Effector memory CD8-positive, alpha-beta T cell (primary cell): ENCODE results near the gene RNASE13.

ENCODE experiments used
- ATAC-seq: fragments of 150-1000 bp; cut with Tn5 transposase; replicated peaks from 2 replicates; pipeline ENCODE4 v1.10.0; 2021; ENCODE audit warnings: mild to moderate bottlenecking, moderate library complexity
- DNase-seq, 3 experiments: peaks; one replicate each; pipeline ENCODE4 v3.0.0; 2021
- H3K27ac Mint-ChIP-seq, 2 donors: one replicate each; pipeline ENCODE4 v1.8.0; 2022; ENCODE audit warnings: mild to moderate bottlenecking in 2 of 2, mixed read lengths in 2 of 2, moderate library complexity in 2 of 2
- H3K27me3 Mint-ChIP-seq, 2 donors: one replicate each; pipeline ENCODE4 v1.8.0; 2022; ENCODE audit warnings: mixed read lengths in 2 of 2
- H3K36me3 Mint-ChIP-seq: one replicate; pipeline ENCODE4 v1.8.0; 2022; ENCODE audit warnings: mild to moderate bottlenecking, moderate library complexity, mixed read lengths; ENCODE audit not compliant: insufficient read depth
- H3K4me1 Mint-ChIP-seq, 2 donors: one replicate each; pipeline ENCODE4 v1.8.0; 2022; ENCODE audit warnings: low read depth in 2 of 2, mixed read lengths in 2 of 2
- H3K4me3 Mint-ChIP-seq, 2 donors: one replicate each; pipeline ENCODE4 v1.8.0; 2022; ENCODE audit warnings: mild to moderate bottlenecking in 2 of 2, mixed read lengths in 2 of 2, moderate library complexity in 2 of 2
- H3K9me3 Mint-ChIP-seq, 2 donors: one replicate each; pipeline ENCODE4 v1.8.0; 2022; ENCODE audit warnings: mixed read lengths in 2 of 2
- total RNA-seq, 9 experiments: gene quantifications; one replicate each; lab custom pipeline; 2026; lab: John Stamatoyannopoulos, UW

The RNASE13 gene
- total RNA-seq = 0 to 0.11 (median 0) reads per million in 9 experiments

- H3K4me3 Mint-ChIP-seq = no peak within 1 kb of the TSS
- no peak for ATAC-seq
- no peaks in the 10 kb centered on the region for H3K4me1 Mint-ChIP-seq
- H3K9me3 Mint-ChIP-seq = no peaks in the 10 kb centered on the region
- no peak within 1 kb of the TSS for H3K27ac Mint-ChIP-seq
- no peak for DNase-seq
- no peaks in the 10 kb centered on the region for H3K36me3 Mint-ChIP-seq
- H3K27me3 Mint-ChIP-seq = peaks cover 30 to 34% of the 10 kb centered on the region in 2 donors
These were observed at the start of gene RNASE13 for GRCh38 chr14:21034707-21035106. TSS of gene RNASE13 (minus strand) at chr14:21034807. CDS start at chr14:21034288, 519 bp downstream.

- Mint-ChIP-seq H3K9me3 (no peaks in the 10 kb centered on the region), H3K4me3 (no peak overlapping the region), H3K27ac (peak overlapping the region in 1 of 2 donors; percentile 72), H3K27me3 (peaks cover 0 to 11% of the 10 kb centered on the region in 2 donors), H3K36me3 (peaks cover 18% of the 10 kb centered on the region), H3K4me1 (peaks cover 12 to 18% of the 10 kb centered on the region in 2 donors)
- DNase-seq (no peak), ATAC-seq (no peak)
These were observed 49.8 kb upstream of the RNASE13 start for GRCh38 chr14:21084396-21084795.

GRCh38 chr14:21083565-21084325 is 49.1 kb upstream of the RNASE13 start:
- Mint-ChIP-seq H3K9me3 (no peaks in the 10 kb centered on the region), H3K27ac (peak overlapping the region; percentile 72 to 78), H3K36me3 (peaks cover 18% of the 10 kb centered on the region), H3K4me3 (no peak overlapping the region), H3K4me1 (peaks cover 12 to 13% of the 10 kb centered on the region in 2 donors), H3K27me3 (peaks cover 0 to 14% of the 10 kb centered on the region in 2 donors)
- DNase-seq = no peak
- no peak for ATAC-seq

GRCh38 chr14:21081521-21082142 is 47.0 kb upstream of the RNASE13 start:
- Mint-ChIP-seq H3K36me3 (peaks cover 4% of the 10 kb centered on the region), H3K4me3 (no peak overlapping the region), H3K27ac (no peak overlapping the region), H3K9me3 (no peaks in the 10 kb centered on the region), H3K4me1 (peaks cover 3% of the 10 kb centered on the region in 2 donors), H3K27me3 (peaks cover 0 to 26% of the 10 kb centered on the region in 2 donors)
- ATAC-seq (no peak), DNase-seq (no peak)

GRCh38 chr14:21078726-21079125 is 44.1 kb upstream of the RNASE13 start:
- Mint-ChIP-seq H3K27me3 (peaks cover 7 to 37% of the 10 kb centered on the region in 2 donors), H3K36me3 (no peaks in the 10 kb centered on the region), H3K9me3 (no peaks in the 10 kb centered on the region), H3K27ac (peak overlapping the region in 1 of 2 donors; percentile 21), H3K4me1 (no peaks in the 10 kb centered on the region), H3K4me3 (no peak overlapping the region)
- DNase-seq (no peak), ATAC-seq (no peak)

- ATAC-seq = no peak
- Mint-ChIP-seq H3K4me1 (no peaks in the 10 kb centered on the region), H3K36me3 (no peaks in the 10 kb centered on the region), H3K9me3 (no peaks in the 10 kb centered on the region), H3K27ac (no peak overlapping the region), H3K4me3 (no peak overlapping the region), H3K27me3 (peaks cover 12 to 42% of the 10 kb centered on the region in 2 donors)
- DNase-seq = no peak
These were observed 43.7 kb upstream of the RNASE13 start for GRCh38 chr14:21078287-21078686.

GRCh38 chr14:21077672-21078071 is 43.1 kb upstream of the RNASE13 start:
- ATAC-seq (no peak), DNase-seq (no peak)
- Mint-ChIP-seq H3K27ac (no peak overlapping the region), H3K9me3 (no peaks in the 10 kb centered on the region), H3K27me3 (peaks cover 18 to 48% of the 10 kb centered on the region in 2 donors), H3K36me3 (peaks cover under 1% of the 10 kb centered on the region), H3K4me3 (no peak overlapping the region), H3K4me1 (no peaks in the 10 kb centered on the region)

- Mint-ChIP-seq H3K27ac (peak overlapping the region in 1 of 2 donors; percentile 3), H3K27me3 (peaks cover 34 to 66% of the 10 kb centered on the region in 2 donors), H3K9me3 (no peaks in the 10 kb centered on the region), H3K36me3 (peaks cover 3% of the 10 kb centered on the region), H3K4me3 (no peak overlapping the region), H3K4me1 (peaks cover 9 to 12% of the 10 kb centered on the region in 2 donors)
- ATAC-seq (no peak), DNase-seq (no peak)
These were observed 41.3 kb upstream of the RNASE13 start for GRCh38 chr14:21075719-21076437.

- H3K27me3 Mint-ChIP-seq = peaks cover 43 to 66% of the 10 kb centered on the region in 2 donors
- H3K27ac Mint-ChIP-seq = no peak overlapping the region
- peaks cover 5% of the 10 kb centered on the region for H3K36me3 Mint-ChIP-seq
- peaks cover 16 to 21% of the 10 kb centered on the region in 2 donors for H3K4me1 Mint-ChIP-seq
- H3K9me3 Mint-ChIP-seq = no peaks in the 10 kb centered on the region
- H3K4me3 Mint-ChIP-seq = no peak overlapping the region
- DNase-seq (no peak), ATAC-seq (no peak)
These were observed 40.0 kb upstream of the RNASE13 start for GRCh38 chr14:21074398-21075272.

- H3K9me3 Mint-ChIP-seq = no peaks in the 10 kb centered on the region
- H3K27me3 Mint-ChIP-seq = peaks cover 50 to 71% of the 10 kb centered on the region in 2 donors
- DNase-seq = no peak
- no peak overlapping the region for H3K4me3 Mint-ChIP-seq
- peaks cover 22 to 29% of the 10 kb centered on the region in 2 donors for H3K4me1 Mint-ChIP-seq
- H3K27ac Mint-ChIP-seq = no peak overlapping the region
- peaks cover 7% of the 10 kb centered on the region for H3K36me3 Mint-ChIP-seq
- ATAC-seq = no peak
These were observed 39.3 kb upstream of the RNASE13 start for GRCh38 chr14:21073921-21074320.

- peaks cover 11% of the 10 kb centered on the region for H3K36me3 Mint-ChIP-seq
- no peak for ATAC-seq
- H3K27ac Mint-ChIP-seq = no peak overlapping the region
- H3K4me3 Mint-ChIP-seq = peak overlapping the region; percentile 85
- peaks cover 58 to 71% of the 10 kb centered on the region in 2 donors for H3K27me3 Mint-ChIP-seq
- no peaks in the 10 kb centered on the region for H3K9me3 Mint-ChIP-seq
- peaks cover 28 to 34% of the 10 kb centered on the region in 2 donors for H3K4me1 Mint-ChIP-seq
- DNase-seq = no peak
These were observed 38.3 kb upstream of the RNASE13 start for GRCh38 chr14:21072781-21073339.

- Mint-ChIP-seq H3K9me3 (no peaks in the 10 kb centered on the region), H3K4me3 (peak overlapping the region; percentile 85), H3K27me3 (peaks cover 66 to 76% of the 10 kb centered on the region in 2 donors), H3K27ac (peak overlapping the region in 1 of 2 donors; percentile 86), H3K36me3 (peaks cover 11% of the 10 kb centered on the region), H3K4me1 (peaks cover 28 to 34% of the 10 kb centered on the region in 2 donors)
- ATAC-seq = no peak
- DNase-seq = no peak
These were observed 37.4 kb upstream of the RNASE13 start for GRCh38 chr14:21072031-21072473.
